ENCODE results near the gene PRMT7. TPM values are rescaled to one million over a fixed set of nuclear protein-coding genes. Genes with fewer than 3 reads are reported as not detected.

The PRMT7 gene
- total and polyA plus RNA-seq, 2 of the 8 experiments (the other 6 are each of a cell fraction or from before 2014, with no cell fraction given), result 48.2 to 49.3 TPM

- peaks cover 1 to 2% of the 10 kb centered on the region in 2 experiments for H4K20me1 ChIP-seq (replicated peaks in 1 of 2; ENCODE audit: control insufficient read depth in 1 of 2, insufficient read depth in 2 of 2, low read length in 2 of 2)
- H3K4me1 ChIP-seq (replicated peaks in 1 of 4; ENCODE audit: control insufficient read depth in 3 of 4, insufficient read depth in 4 of 4, low read length in 3 of 4), result no peaks in the 10 kb centered on the region
- no peak overlapping the region for H3K14ac ChIP-seq (ENCODE audit: insufficient read length)
- H2AFZ ChIP-seq (ENCODE audit: low read length), result no peak overlapping the region
- H3K79me1 ChIP-seq (ENCODE audit: low read depth, low read length), result no peaks in the 10 kb centered on the region
- no peaks in the 10 kb centered on the region for H3K23me2 ChIP-seq (ENCODE audit: low read depth, low read length)
- H4K5ac ChIP-seq (ENCODE audit: insufficient read length, low read depth, low read length), result no peak overlapping the region
- WGBS, 2 experiments (ENCODE audit: extremely low coverage in 1 of 2, insufficient coverage in 1 of 2, insufficient read length in 1 of 2, insufficient replicate concordance in 2 of 2, low coverage in 1 of 2, low lambda C conversion rate in 2 of 2, missing lambda C conversion rate in 1 of 2), result 91% methylated on average over 5 of the region's 5 CpGs; no CpG with 5 or more reads in 1 of the 2 experiments
- CTCF ChIA-PET (ENCODE audit: partially characterized antibody), result interaction anchor here (0.7 to 3.5 kb wide), 9 partner anchors 11 to 82 kb away, joined by 3 to 23 read pairs (median 4); partner anchors contain the start of genes PRMT7, SLC7A6 and SLC7A6OS
- H3K23ac ChIP-seq (ENCODE audit: insufficient read length), result no peak overlapping the region
- POLR2A ChIA-PET (ENCODE audit: partially characterized antibody), result interaction anchor here (1.1 to 3.8 kb wide), 10 partner anchors 9 to 62 kb away, joined by 3 to 35 read pairs (median 5); partner anchors contain the start of genes PRMT7 and SLC7A6OS
- no peak overlapping the region for H3K56ac ChIP-seq (replicated peaks; ENCODE audit: insufficient read length, low read depth, low read length)
- H3K9ac ChIP-seq (replicated peaks in 1 of 4; ENCODE audit: extremely low read depth in 1 of 4, low read depth in 3 of 4, low read length in 3 of 4), result no peak overlapping the region
- H3K18ac ChIP-seq (ENCODE audit: extremely low read depth, low read length), result no peak overlapping the region
- H2BK5ac ChIP-seq (ENCODE audit: low read depth, low read length), result no peak overlapping the region
- no peak overlapping the region for H3K4me3 ChIP-seq (ENCODE audit: extremely low read depth in 1 of 4, insufficient read depth in 2 of 4, low read depth in 3 of 4, low read length in 4 of 4)
- H3K27ac ChIP-seq (ENCODE audit: low read depth, low read length), result no peak overlapping the region
- peaks cover 18 to 70% (median 53%) of the 10 kb centered on the region in 4 experiments for H3K36me3 ChIP-seq (ENCODE audit: control insufficient read depth in 2 of 4, insufficient read depth in 4 of 4, low read length in 3 of 4)
- H2AK5ac ChIP-seq (ENCODE audit: low read depth, low read length), result no peak overlapping the region
- no peaks in the 10 kb centered on the region for H3K79me2 ChIP-seq (ENCODE audit: control insufficient read depth in 1 of 2, insufficient read depth in 2 of 2, low read length in 2 of 2)
- no peak overlapping the region for H3K4me2 ChIP-seq (ENCODE audit: insufficient read depth in 1 of 2, low read depth in 2 of 2, low read length in 2 of 2)
- H2BK20ac ChIP-seq (ENCODE audit: low read length), result no peak overlapping the region
- no peak overlapping the region for H4K91ac ChIP-seq (replicated peaks; ENCODE audit: insufficient read length, low read length)
- H3K9me3 ChIP-seq (ENCODE audit: insufficient read depth in 2 of 2, low read depth in 1 of 2, low read length in 1 of 2), result no peaks in the 10 kb centered on the region
- no peak overlapping the region for H4K8ac ChIP-seq (ENCODE audit: extremely low read depth, insufficient read depth, low read length)
- H2BK12ac ChIP-seq (ENCODE audit: low read depth, low read length), result no peak overlapping the region
- no peak overlapping the region for H2BK120ac ChIP-seq (replicated peaks; ENCODE audit: low read depth, low read length)
- H3K4ac ChIP-seq (replicated peaks; ENCODE audit: insufficient read length, low read depth, low read length), result no peak overlapping the region
- no peak overlapping the region for H2BK15ac ChIP-seq (ENCODE audit: low read length)
- DNase-seq (ENCODE audit: low read depth in 1 of 2, low spot score in 2 of 2) (no peak), FAIRE-seq (no peak)
- no peaks in the 10 kb centered on the region for H3K27me3 ChIP-seq (replicated peaks in 1 of 4; ENCODE audit: control insufficient read depth in 3 of 4, extremely low read depth in 1 of 4, insufficient read depth in 3 of 4, low read length in 3 of 4)
- no peak for TF ChIP-seq TCF12 (IDR thresholded peaks at IDR 0.05; ENCODE audit: low read depth, low read length)
- no peak for TF ChIP-seq POLR2A (IDR thresholded peaks at IDR 0.05; ENCODE audit: control extremely low read depth in 1 of 2, low read depth in 2 of 2, low read length in 2 of 2)
- TF ChIP-seq CREB1 (IDR thresholded peaks at IDR 0.05), result no peak
- TF ChIP-seq JUN (IDR thresholded peaks at IDR 0.05; ENCODE audit: low read depth, low read length), result no peak
- no peak for TF ChIP-seq TEAD4 (IDR thresholded peaks at IDR 0.05; ENCODE audit: low read depth, low read length)
- TF ChIP-seq SP2 (IDR thresholded peaks at IDR 0.05; ENCODE audit: low read length), result no peak
- no peak for TF ChIP-seq POU5F1 (IDR thresholded peaks at IDR 0.05; ENCODE audit: low read depth, low read length)
- TF ChIP-seq CHD2 (IDR thresholded peaks at IDR 0.05; ENCODE audit: low read length), result no peak
- TF ChIP-seq HDAC6 (IDR thresholded peaks at IDR 0.05; ENCODE audit: low read depth, low read length), result no peak
- TF ChIP-seq TAF1 (IDR thresholded peaks at IDR 0.05; ENCODE audit: low read depth, low read length), result no peak
- no peak for TF ChIP-seq MAX (IDR thresholded peaks at IDR 0.05)
- no peak for TF ChIP-seq TAF7 (optimal IDR thresholded peaks at IDR 0.05; ENCODE audit: borderline replicate concordance, low read depth, low read length)
- no peak for TF ChIP-seq CBX8 (IDR thresholded peaks at IDR 0.05; ENCODE audit: borderline replicate concordance, low read depth, low read length)
- no peak for TF ChIP-seq BRCA1 (IDR thresholded peaks at IDR 0.05; ENCODE audit: low read depth, low read length)
- TF ChIP-seq EGR1 (IDR thresholded peaks at IDR 0.05; ENCODE audit: borderline replicate concordance, low read depth, low read length), result no peak
- no peak for TF ChIP-seq JUND (IDR thresholded peaks at IDR 0.05; ENCODE audit: low read length)
These were observed 11.8 kb upstream of the PRMT7 start for GRCh38 chr16:68298907-68299561.
